GM12864 (cell line): ENCODE results near the gene MINDY4.

ENCODE experiments used
- DNase-seq: peaks from one replicate; pipeline ENCODE4 v3.0.0-alpha.2; 2011; ENCODE audit warnings: low read depth
- H3K4me3 ChIP-seq: 2 replicates; pipeline ENCODE4 v1.5.1; 2011; ENCODE audit warnings: mild to moderate bottlenecking, low read depth, low read length, control low read depth
- CTCF ChIP-seq: IDR thresholded peaks from 2 replicates; pipeline ENCODE4 v1.5.1; 2011; ENCODE audit warnings: low read depth, mild to moderate bottlenecking, moderate library complexity, low read length, control low read depth, inconsistent platforms; ENCODE audit errors: missing control alignments

The MINDY4 gene

GRCh38 chr7:30750683-30751650, 20.2 kb upstream of the MINDY4 start:
- H3K4me3 ChIP-seq: no peak overlapping the region
- TF ChIP-seq CTCF: no peak
- DNase-seq: no peak

- no peak for TF ChIP-seq CTCF
- H3K4me3 ChIP-seq: no peak within 1 kb of the TSS
- no peak for DNase-seq
These were observed 19.4 kb upstream of the MINDY4 start, which contains the start of gene INMT for GRCh38 chr7:30751696-30752273. Gene INMT (plus strand): TSS chr7:30752135. CDS start chr7:30752151, 16 bp downstream.

GRCh38 chr7:30752484-30752883, 18.7 kb upstream of the MINDY4 start:
- no peak for TF ChIP-seq CTCF
- no peak for DNase-seq
- H3K4me3 ChIP-seq: no peak overlapping the region

- H3K4me3 ChIP-seq: no peak overlapping the region
- no peak for DNase-seq
- no peak for TF ChIP-seq CTCF
These were observed 18.2 kb upstream of the MINDY4 start for GRCh38 chr7:30752979-30753378.

- no peak for TF ChIP-seq CTCF
- H3K4me3 ChIP-seq: no peak overlapping the region
These were observed 16.8 kb upstream of the MINDY4 start for GRCh38 chr7:30754315-30754877.

GRCh38 chr7:30755384-30756154, 15.6 kb upstream of the MINDY4 start:
- DNase-seq: no peak
- H3K4me3 ChIP-seq: no peak overlapping the region
- TF ChIP-seq CTCF: no peak

More at GRCh38 chr7:30754315-30754877, 16.8 kb upstream of the MINDY4 start:
- no peak for DNase-seq
